ENCODE measurements around the gene KRTAP10-7.
"Not testable (repeated sequence)": the region's sequence is repeated elsewhere in the genome, so short reads cannot be mapped to it uniquely, and the experiment has no call there.

GRCh38 chr21:44627181-44627822, 26.9 kb downstream of the KRTAP10-7 start:
- TF ChIP-seq CTCF (conservative IDR thresholded peaks at IDR 0.05); ZFX (IDR thresholded peaks at IDR 0.05): not testable (repeated sequence)
